HG03558 (cell line): ENCODE results near the gene UBE2J2.

Experiments used
- ATAC-seq: cut with Tn5 transposase; IDR thresholded peaks from one replicate; pipeline ENCODE4 v1.9.1; 2021; ENCODE audit warnings: moderate number of reproducible peaks; ENCODE audit not compliant: unreplicated experiment; ENCODE audit errors: extremely low read depth

Gene UBE2J2

GRCh38 chr1:1282998-1283397 lies 9.3 kb upstream of the UBE2J2 start:
- no peak for ATAC-seq

- no peak for ATAC-seq
Measured at GRCh38 chr1:1281533-1282321, 8.1 kb upstream of the UBE2J2 start.

- no peak for ATAC-seq
Measured at GRCh38 chr1:1280782-1281481, 7.3 kb upstream of the UBE2J2 start.

- no peak for ATAC-seq
Measured at GRCh38 chr1:1279028-1279427, 5.4 kb upstream of the UBE2J2 start.

- no peak for ATAC-seq
Measured at GRCh38 chr1:1278620-1279019, 5.0 kb upstream of the UBE2J2 start.

GRCh38 chr1:1275836-1276235 lies 2.2 kb upstream of the UBE2J2 start:
- no peak for ATAC-seq

GRCh38 chr1:1274931-1275431 lies 1.3 kb upstream of the UBE2J2 start:
- no peak for ATAC-seq

GRCh38 chr1:1274299-1274930 lies 761 bp upstream of the UBE2J2 start:
- ATAC-seq, result no peak

GRCh38 chr1:1273209-1273511 lies 494 bp downstream of the UBE2J2 start:
- no peak for ATAC-seq

GRCh38 chr1:1272341-1273208 lies 1.1 kb downstream of the UBE2J2 start:
- no peak for ATAC-seq

GRCh38 chr1:1270813-1271212 lies 2.8 kb downstream of the UBE2J2 start:
- no peak for ATAC-seq

GRCh38 chr1:1268284-1268682 lies 5.4 kb downstream of the UBE2J2 start:
- ATAC-seq, result no peak

- ATAC-seq, result no peak
Measured at GRCh38 chr1:1267488-1268283, 6.0 kb downstream of the UBE2J2 start.

GRCh38 chr1:1264868-1265272 lies 8.8 kb downstream of the UBE2J2 start:
- no peak for ATAC-seq

GRCh38 chr1:1264026-1264425 lies 9.6 kb downstream of the UBE2J2 start:
- ATAC-seq, result no peak

- no peak for ATAC-seq
Measured at GRCh38 chr1:1262758-1263157, 10.9 kb downstream of the UBE2J2 start.

GRCh38 chr1:1262071-1262470 lies 11.6 kb downstream of the UBE2J2 start:
- no peak for ATAC-seq

- no peak for ATAC-seq
Measured at GRCh38 chr1:1260843-1261560, 12.7 kb downstream of the UBE2J2 start.
